D721Med (cell line): ENCODE results near the gene CLIP4.

Experiments
- DNase-seq: peaks from one replicate; pipeline ENCODE4 v3.0.0; 2011; ENCODE audit warnings: low spot score; ENCODE audit not compliant: insufficient read length
- FAIRE-seq: peaks from 2 replicates; lab custom pipeline; 2011; peaks lifted over from hg19 to GRCh38; lab: Jason Lieb, UNC
- CTCF ChIP-seq: IDR thresholded peaks from 2 replicates; pipeline ENCODE4 v1.5.1; 2012; ENCODE audit warnings: mild to moderate bottlenecking, control low read depth; ENCODE audit not compliant: insufficient read depth; ENCODE audit errors: missing control alignments

The CLIP4 gene

GRCh38 chr2:29187926-29188325, 72.7 kb downstream of the CLIP4 start:
- TF ChIP-seq CTCF, result no peak
- DNase-seq (no peak), FAIRE-seq (no peak)

- no peak for TF ChIP-seq CTCF
- FAIRE-seq (no peak), DNase-seq (no peak)
These were observed 73.8 kb downstream of the CLIP4 start for GRCh38 chr2:29189052-29189451.

- FAIRE-seq, result no peak
- no peak for DNase-seq
- TF ChIP-seq CTCF, result no peak
These were observed 76.6 kb downstream of the CLIP4 start for GRCh38 chr2:29191817-29192216.

DNA sequence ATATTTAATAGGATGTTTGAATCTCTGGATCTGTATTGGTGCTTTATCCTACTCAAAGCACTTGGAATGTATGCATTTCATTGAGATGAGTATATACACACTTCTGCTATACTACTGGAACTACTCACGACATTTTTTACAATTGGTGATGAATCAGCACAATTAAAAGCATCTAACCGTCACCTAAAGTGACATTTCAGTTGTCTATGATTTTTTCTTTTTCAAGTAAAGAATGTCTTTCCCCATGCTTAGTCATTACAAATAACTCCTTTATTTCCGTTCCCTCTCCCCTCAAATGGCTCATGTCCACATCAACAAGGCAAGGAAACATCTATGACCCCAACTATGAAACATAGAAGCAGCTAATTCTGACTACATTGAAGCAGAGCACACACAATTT, 77.3 kb downstream of the CLIP4 start:
- no peak for TF ChIP-seq CTCF
- DNase-seq, result no peak
- no peak for FAIRE-seq

GRCh38 chr2:29193111-29193510, 77.9 kb downstream of the CLIP4 start:
- DNase-seq, result no peak
- no peak for TF ChIP-seq CTCF
- FAIRE-seq, result no peak

- TF ChIP-seq CTCF, result no peak
- DNase-seq (no peak), FAIRE-seq (no peak)
These were observed 78.5 kb downstream of the CLIP4 start for GRCh38 chr2:29193681-29194080.

GRCh38 chr2:29195796-29196195, 80.6 kb downstream of the CLIP4 start:
- FAIRE-seq, result no peak
- no peak for TF ChIP-seq CTCF

More at GRCh38 chr2:29195796-29196195, 80.6 kb downstream of the CLIP4 start:
- no peak for DNase-seq
